ENCODE data around the gene LYZL4.

Gene LYZL4

GRCh38 chr3:42411429-42411828 lies 1.0 kb upstream of the LYZL4 start:
- H3K27me3 ChIP-seq, result no peaks in the 10 kb centered on the region
- no peaks in the 10 kb centered on the region for H4K20me1 ChIP-seq
- H3K4me1 ChIP-seq, result no peaks in the 10 kb centered on the region
- no peak overlapping the region for H3K4me2 ChIP-seq
- no peak overlapping the region for H3K27ac ChIP-seq
- no peak overlapping the region for H3K4me3 ChIP-seq
- no peaks in the 10 kb centered on the region for H3K36me3 ChIP-seq
- no peaks in the 10 kb centered on the region for H3K9me3 ChIP-seq (replicated peaks in 1 of 11)
- no peak for TF ChIP-seq Cebpa-rat (IDR thresholded peaks at IDR 0.05)
- H3K9ac ChIP-seq, result no peak overlapping the region

- no peak overlapping the region for H3K27ac ChIP-seq
- H3K4me3 ChIP-seq, result no peak overlapping the region
- H3K27me3 ChIP-seq, result no peaks in the 10 kb centered on the region
- peaks cover 0 to 6% (median 0%) of the 10 kb centered on the region in 11 experiments; a peak in 2 of 22 replicates for H3K9me3 ChIP-seq (replicated peaks in 1 of 11)
- H3K36me3 ChIP-seq, result no peaks in the 10 kb centered on the region
- no peaks in the 10 kb centered on the region for H3K4me1 ChIP-seq
- no peaks in the 10 kb centered on the region for H4K20me1 ChIP-seq
- no peak for TF ChIP-seq Cebpa-rat (IDR thresholded peaks at IDR 0.05)
- no peak overlapping the region for H3K9ac ChIP-seq
- H3K4me2 ChIP-seq, result no peak overlapping the region
Measured at GRCh38 chr3:42408156-42408555, 2.3 kb downstream of the LYZL4 start.

GRCh38 chr3:42406727-42407450 lies 3.5 kb downstream of the LYZL4 start:
- H3K27me3 ChIP-seq, result no peaks in the 10 kb centered on the region
- no peaks in the 10 kb centered on the region for H3K4me1 ChIP-seq
- no peak overlapping the region for H3K4me3 ChIP-seq
- no peak overlapping the region for H3K4me2 ChIP-seq
- H3K9ac ChIP-seq, result no peak overlapping the region
- H3K9me3 ChIP-seq (replicated peaks in 1 of 11), result peaks cover 0 to 6% (median 0%) of the 10 kb centered on the region in 11 experiments; a peak in 2 of 22 replicates
- no peak overlapping the region for H3K27ac ChIP-seq
- no peaks in the 10 kb centered on the region for H4K20me1 ChIP-seq
- no peak for TF ChIP-seq Cebpa-rat (IDR thresholded peaks at IDR 0.05)
- no peaks in the 10 kb centered on the region for H3K36me3 ChIP-seq

GRCh38 chr3:42405857-42406256 lies 4.6 kb downstream of the LYZL4 start:
- Histone ChIP-seq H3K36me3 (no peaks in the 10 kb centered on the region), H4K20me1 (no peaks in the 10 kb centered on the region), H3K27me3 (no peaks in the 10 kb centered on the region), H3K4me3 (no peak overlapping the region), H3K4me2 (no peak overlapping the region), H3K9me3 (replicated peaks in 1 of 11) (peaks cover 0 to 6% (median 0%) of the 10 kb centered on the region in 11 experiments; a peak in 2 of 22 replicates), H3K9ac (no peak overlapping the region), H3K4me1 (no peaks in the 10 kb centered on the region), H3K27ac (no peak overlapping the region)
- no peak for TF ChIP-seq Cebpa-rat (IDR thresholded peaks at IDR 0.05)

GRCh38 chr3:42403737-42404136 lies 6.7 kb downstream of the LYZL4 start:
- Histone ChIP-seq H3K4me1 (no peaks in the 10 kb centered on the region), H3K9ac (no peak overlapping the region), H4K20me1 (no peaks in the 10 kb centered on the region), H3K4me3 (no peak overlapping the region), H3K36me3 (no peaks in the 10 kb centered on the region), H3K9me3 (replicated peaks in 1 of 11) (peaks cover 0 to 6% (median 0%) of the 10 kb centered on the region in 11 experiments; a peak in 2 of 22 replicates), H3K27ac (no peak overlapping the region), H3K4me2 (no peak overlapping the region), H3K27me3 (no peaks in the 10 kb centered on the region)
- no peak for TF ChIP-seq Cebpa-rat (IDR thresholded peaks at IDR 0.05)

- Histone ChIP-seq H4K20me1 (no peaks in the 10 kb centered on the region), H3K4me2 (no peak overlapping the region), H3K36me3 (no peaks in the 10 kb centered on the region), H3K4me3 (no peak overlapping the region), H3K27me3 (no peaks in the 10 kb centered on the region), H3K9ac (no peak overlapping the region), H3K4me1 (no peaks in the 10 kb centered on the region), H3K9me3 (replicated peaks in 1 of 11) (peaks cover 0 to 6% (median 0%) of the 10 kb centered on the region in 11 experiments; a peak in 2 of 22 replicates), H3K27ac (no peak overlapping the region)
- no peak for TF ChIP-seq Cebpa-rat (IDR thresholded peaks at IDR 0.05)
Measured at GRCh38 chr3:42402394-42403096, 7.9 kb downstream of the LYZL4 start.

- no peak for TF ChIP-seq Cebpa-rat (IDR thresholded peaks at IDR 0.05)
- Histone ChIP-seq H3K4me2 (no peak overlapping the region), H4K20me1 (no peaks in the 10 kb centered on the region), H3K27ac (no peak overlapping the region), H3K27me3 (no peaks in the 10 kb centered on the region), H3K9ac (no peak overlapping the region), H3K4me1 (no peaks in the 10 kb centered on the region), H3K9me3 (replicated peaks in 1 of 11) (no peaks in the 10 kb centered on the region), H3K36me3 (no peaks in the 10 kb centered on the region), H3K4me3 (no peak overlapping the region)
Measured at GRCh38 chr3:42398080-42398479, 12.3 kb downstream of the LYZL4 start.

GRCh38 chr3:42397644-42398043 lies 12.8 kb downstream of the LYZL4 start:
- Histone ChIP-seq H3K9me3 (replicated peaks in 1 of 11) (no peaks in the 10 kb centered on the region), H3K27ac (no peak overlapping the region), H3K4me3 (no peak overlapping the region), H3K27me3 (no peaks in the 10 kb centered on the region), H3K9ac (no peak overlapping the region), H3K36me3 (no peaks in the 10 kb centered on the region), H3K4me1 (no peaks in the 10 kb centered on the region), H3K4me2 (no peak overlapping the region), H4K20me1 (no peaks in the 10 kb centered on the region)
- TF ChIP-seq Cebpa-rat (IDR thresholded peaks at IDR 0.05), result no peak

GRCh38 chr3:42394579-42395288 lies 15.7 kb downstream of the LYZL4 start:
- Histone ChIP-seq H3K9ac (no peak overlapping the region), H3K4me3 (no peak overlapping the region), H3K27me3 (no peaks in the 10 kb centered on the region), H3K4me1 (no peaks in the 10 kb centered on the region), H3K27ac (no peak overlapping the region), H4K20me1 (no peaks in the 10 kb centered on the region), H3K36me3 (no peaks in the 10 kb centered on the region), H3K9me3 (replicated peaks in 1 of 11) (no peaks in the 10 kb centered on the region), H3K4me2 (no peak overlapping the region)
- TF ChIP-seq Cebpa-rat (IDR thresholded peaks at IDR 0.05), result no peak
